ENCODE measurements around the gene ATXN7L1. TPM values are rescaled to one million over a fixed set of nuclear protein-coding genes. Genes with fewer than 3 reads are reported as not detected.

ATXN7L1 gene
- total and polyA plus RNA-seq, 2 donors = 7.2 to 7.8 TPM

GRCh38 chr7:105617280-105618015, 259.0 kb downstream of the ATXN7L1 start:
- WGBS = 98% methylated on average over 14 of the region's 14 CpGs
- no peaks in the 10 kb centered on the region for H3K4me1 ChIP-seq (ENCODE audit: control insufficient read depth in 2 of 2, insufficient read depth in 2 of 2, low read length in 2 of 2)
- no peaks in the 10 kb centered on the region for H3K9me3 ChIP-seq (ENCODE audit: control insufficient read depth in 2 of 2, insufficient read depth in 1 of 2, low read length in 1 of 2)
- H3K36me3 ChIP-seq (ENCODE audit: control insufficient read depth in 2 of 2, insufficient read depth in 2 of 2, low read length in 1 of 2) = peaks cover 82 to 94% of the 10 kb centered on the region in 2 donors
- no peak overlapping the region for H3K27ac ChIP-seq (ENCODE audit: low read depth in 1 of 2, low read length in 1 of 2)
- DNase-seq (ENCODE audit: low read depth in 6 of 9, low spot score in 9 of 9) = no peak
- H3K4me3 ChIP-seq (ENCODE audit: low read length in 2 of 2) = no peak overlapping the region
- H3K27me3 ChIP-seq (ENCODE audit: control insufficient read depth in 2 of 2, insufficient read depth in 1 of 2, low read length in 1 of 2) = no peaks in the 10 kb centered on the region

GRCh38 chr7:105614341-105614840, 262.0 kb downstream of the ATXN7L1 start:
- peaks cover 60 to 65% of the 10 kb centered on the region in 2 donors for H3K36me3 ChIP-seq (ENCODE audit: control insufficient read depth in 2 of 2, insufficient read depth in 2 of 2, low read length in 1 of 2)
- no peaks in the 10 kb centered on the region for H3K27me3 ChIP-seq (ENCODE audit: control insufficient read depth in 2 of 2, insufficient read depth in 1 of 2, low read length in 1 of 2)
- no peak for DNase-seq (ENCODE audit: low read depth in 6 of 9, low spot score in 9 of 9)
- H3K4me1 ChIP-seq (ENCODE audit: control insufficient read depth in 2 of 2, insufficient read depth in 2 of 2, low read length in 2 of 2) = no peaks in the 10 kb centered on the region
- no peaks in the 10 kb centered on the region for H3K9me3 ChIP-seq (ENCODE audit: control insufficient read depth in 2 of 2, insufficient read depth in 1 of 2, low read length in 1 of 2)
- 96% methylated on average over 20 of the region's 20 CpGs for WGBS
- H3K27ac ChIP-seq (ENCODE audit: low read depth in 1 of 2, low read length in 1 of 2) = no peak overlapping the region
- H3K4me3 ChIP-seq (ENCODE audit: low read length in 2 of 2) = no peak overlapping the region

- Histone ChIP-seq H3K4me3 (ENCODE audit: low read length in 2 of 2) (no peak overlapping the region), H3K27me3 (ENCODE audit: control insufficient read depth in 2 of 2, insufficient read depth in 1 of 2, low read length in 1 of 2) (no peaks in the 10 kb centered on the region), H3K27ac (ENCODE audit: low read depth in 1 of 2, low read length in 1 of 2) (no peak overlapping the region), H3K9me3 (ENCODE audit: control insufficient read depth in 2 of 2, insufficient read depth in 1 of 2, low read length in 1 of 2) (no peaks in the 10 kb centered on the region), H3K36me3 (ENCODE audit: control insufficient read depth in 2 of 2, insufficient read depth in 2 of 2, low read length in 1 of 2) (peaks cover 60% of the 10 kb centered on the region in 2 donors), H3K4me1 (ENCODE audit: control insufficient read depth in 2 of 2, insufficient read depth in 2 of 2, low read length in 2 of 2) (no peaks in the 10 kb centered on the region)
- DNase-seq (ENCODE audit: low read depth in 6 of 9, low spot score in 9 of 9) = no peak
- WGBS = 98% methylated on average over 32 of the region's 32 CpGs
Measured at GRCh38 chr7:105613611-105614330, 262.6 kb downstream of the ATXN7L1 start.

- H3K4me3 ChIP-seq (ENCODE audit: low read length in 2 of 2) = no peak overlapping the region
- no peaks in the 10 kb centered on the region for H3K4me1 ChIP-seq (ENCODE audit: control insufficient read depth in 2 of 2, insufficient read depth in 2 of 2, low read length in 2 of 2)
- H3K27me3 ChIP-seq (ENCODE audit: control insufficient read depth in 2 of 2, insufficient read depth in 1 of 2, low read length in 1 of 2) = no peaks in the 10 kb centered on the region
- no peak overlapping the region for H3K27ac ChIP-seq (ENCODE audit: low read depth in 1 of 2, low read length in 1 of 2)
- WGBS = 98% methylated on average over 9 of the region's 9 CpGs
- DNase-seq (ENCODE audit: low read depth in 6 of 9, low spot score in 9 of 9) = no peak
- H3K9me3 ChIP-seq (ENCODE audit: control insufficient read depth in 2 of 2, insufficient read depth in 1 of 2, low read length in 1 of 2) = no peaks in the 10 kb centered on the region
- peaks cover 54 to 55% of the 10 kb centered on the region in 2 donors for H3K36me3 ChIP-seq (ENCODE audit: control insufficient read depth in 2 of 2, insufficient read depth in 2 of 2, low read length in 1 of 2)
Measured at GRCh38 chr7:105612806-105613205, 263.6 kb downstream of the ATXN7L1 start.

GRCh38 chr7:105611856-105612775, 264.3 kb downstream of the ATXN7L1 start:
- Histone ChIP-seq H3K27ac (ENCODE audit: low read depth in 1 of 2, low read length in 1 of 2) (no peak overlapping the region), H3K4me1 (ENCODE audit: control insufficient read depth in 2 of 2, insufficient read depth in 2 of 2, low read length in 2 of 2) (no peaks in the 10 kb centered on the region), H3K4me3 (ENCODE audit: low read length in 2 of 2) (no peak overlapping the region), H3K9me3 (ENCODE audit: control insufficient read depth in 2 of 2, insufficient read depth in 1 of 2, low read length in 1 of 2) (no peaks in the 10 kb centered on the region), H3K27me3 (ENCODE audit: control insufficient read depth in 2 of 2, insufficient read depth in 1 of 2, low read length in 1 of 2) (no peaks in the 10 kb centered on the region), H3K36me3 (ENCODE audit: control insufficient read depth in 2 of 2, insufficient read depth in 2 of 2, low read length in 1 of 2) (peaks cover 48 to 49% of the 10 kb centered on the region in 2 donors)
- WGBS = 97% methylated on average over 16 of the region's 16 CpGs
- DNase-seq (ENCODE audit: low read depth in 6 of 9, low spot score in 9 of 9) = no peak

- peaks cover 35 to 38% of the 10 kb centered on the region in 2 donors for H3K36me3 ChIP-seq (ENCODE audit: control insufficient read depth in 2 of 2, insufficient read depth in 2 of 2, low read length in 1 of 2)
- no peak overlapping the region for H3K27ac ChIP-seq (ENCODE audit: low read depth in 1 of 2, low read length in 1 of 2)
- DNase-seq (ENCODE audit: low read depth in 6 of 9, low spot score in 9 of 9) = no peak
- H3K4me1 ChIP-seq (ENCODE audit: control insufficient read depth in 2 of 2, insufficient read depth in 2 of 2, low read length in 2 of 2) = no peaks in the 10 kb centered on the region
- H3K4me3 ChIP-seq (ENCODE audit: low read length in 2 of 2) = no peak overlapping the region
- no peaks in the 10 kb centered on the region for H3K27me3 ChIP-seq (ENCODE audit: control insufficient read depth in 2 of 2, insufficient read depth in 1 of 2, low read length in 1 of 2)
- no peaks in the 10 kb centered on the region for H3K9me3 ChIP-seq (ENCODE audit: control insufficient read depth in 2 of 2, insufficient read depth in 1 of 2, low read length in 1 of 2)
- 98% methylated on average over 8 of the region's 8 CpGs for WGBS
Measured at GRCh38 chr7:105610165-105610930, 266.1 kb downstream of the ATXN7L1 start.

GRCh38 chr7:105602325-105603305, 273.8 kb downstream of the ATXN7L1 start:
- Histone ChIP-seq H3K4me3 (ENCODE audit: low read length in 2 of 2) (no peak overlapping the region), H3K36me3 (ENCODE audit: control insufficient read depth in 2 of 2, insufficient read depth in 2 of 2, low read length in 1 of 2) (peaks cover 0 to 5% of the 10 kb centered on the region in 2 donors), H3K4me1 (ENCODE audit: control insufficient read depth in 2 of 2, insufficient read depth in 2 of 2, low read length in 2 of 2) (no peaks in the 10 kb centered on the region), H3K27ac (ENCODE audit: low read depth in 1 of 2, low read length in 1 of 2) (no peak overlapping the region), H3K9me3 (ENCODE audit: control insufficient read depth in 2 of 2, insufficient read depth in 1 of 2, low read length in 1 of 2) (no peaks in the 10 kb centered on the region), H3K27me3 (ENCODE audit: control insufficient read depth in 2 of 2, insufficient read depth in 1 of 2, low read length in 1 of 2) (no peaks in the 10 kb centered on the region)
- WGBS = 95% methylated on average over 19 of the region's 19 CpGs
- DNase-seq (ENCODE audit: low read depth in 6 of 9, low spot score in 9 of 9) = no peak
